ENCODE results near the gene THOC5. TPM values are rescaled to one million over a fixed set of nuclear protein-coding genes. Genes with fewer than 3 reads are reported as not detected.

The THOC5 gene
- polyA plus RNA-seq, 1 donor from 2014 or later, result 33.4 TPM

DNA sequence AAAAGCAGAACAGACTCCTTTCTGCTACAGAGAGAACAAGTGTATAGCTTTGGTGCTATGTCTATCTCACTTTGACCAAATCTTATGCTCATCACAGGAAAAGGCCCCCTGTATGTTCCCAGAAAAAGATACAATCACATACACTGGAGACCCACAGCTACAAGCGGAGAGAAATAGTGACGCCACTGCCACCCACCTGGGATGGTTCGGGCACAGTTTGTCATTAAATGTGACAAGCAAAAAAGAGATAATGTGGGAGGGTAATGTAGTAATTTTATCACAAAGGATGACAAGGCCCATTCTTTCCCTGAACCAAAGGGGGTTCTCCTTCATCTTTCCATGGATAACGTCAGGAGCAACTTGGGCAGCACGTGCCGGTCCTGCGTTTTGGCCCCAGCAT, 32.0 kb downstream of the THOC5 start:
- Histone ChIP-seq H3K27me3 (ENCODE audit: insufficient read depth, low read depth, low read length) (no peaks in the 10 kb centered on the region), H2AFZ (ENCODE audit: low read depth, low read length) (no peak overlapping the region), H3K4me3 (ENCODE audit: low read length) (no peak overlapping the region), H3K9me2 (ENCODE audit: insufficient read depth, low read length) (no peaks in the 10 kb centered on the region), H3K27ac (ENCODE audit: low read length) (no peak overlapping the region), H3K9me3 (ENCODE audit: low read length) (no peaks in the 10 kb centered on the region), H3K36me3 (ENCODE audit: insufficient read depth, low read length) (peaks cover 6% of the 10 kb centered on the region), H3K4me2 (ENCODE audit: low read length) (no peak overlapping the region), H3K79me2 (replicated peaks; ENCODE audit: insufficient read depth, low read length) (no peaks in the 10 kb centered on the region), H3K9ac (ENCODE audit: low read length) (no peak overlapping the region), H3F3A (ENCODE audit: insufficient read depth, low read length, poor library complexity, severe bottlenecking) (no peaks in the 10 kb centered on the region), H4K20me1 (ENCODE audit: insufficient read depth) (no peaks in the 10 kb centered on the region)
- TF ChIP-seq EP300 (conservative IDR thresholded peaks at IDR 0.05; ENCODE audit: poor library complexity, severe bottlenecking) (no peak), MXI1 (conservative IDR thresholded peaks at IDR 0.05; ENCODE audit: poor library complexity, severe bottlenecking) (no peak), CTCF (IDR thresholded peaks at IDR 0.05; ENCODE audit: poor library complexity, severe bottlenecking) (no peak), EZH2 (IDR thresholded peaks at IDR 0.05; ENCODE audit: borderline replicate concordance, insufficient read depth, low read length, poor library complexity, severe bottlenecking) (no peak), SMC3 (conservative IDR thresholded peaks at IDR 0.05; ENCODE audit: poor library complexity) (no peak), TAF1 (IDR thresholded peaks at IDR 0.05; ENCODE audit: low read depth) (no peak), RAD21 (conservative IDR thresholded peaks at IDR 0.05) (no peak), POLR2AphosphoS5 (IDR thresholded peaks at IDR 0.05) (no peak)
- TF ChIP-seq, protein P1, sequence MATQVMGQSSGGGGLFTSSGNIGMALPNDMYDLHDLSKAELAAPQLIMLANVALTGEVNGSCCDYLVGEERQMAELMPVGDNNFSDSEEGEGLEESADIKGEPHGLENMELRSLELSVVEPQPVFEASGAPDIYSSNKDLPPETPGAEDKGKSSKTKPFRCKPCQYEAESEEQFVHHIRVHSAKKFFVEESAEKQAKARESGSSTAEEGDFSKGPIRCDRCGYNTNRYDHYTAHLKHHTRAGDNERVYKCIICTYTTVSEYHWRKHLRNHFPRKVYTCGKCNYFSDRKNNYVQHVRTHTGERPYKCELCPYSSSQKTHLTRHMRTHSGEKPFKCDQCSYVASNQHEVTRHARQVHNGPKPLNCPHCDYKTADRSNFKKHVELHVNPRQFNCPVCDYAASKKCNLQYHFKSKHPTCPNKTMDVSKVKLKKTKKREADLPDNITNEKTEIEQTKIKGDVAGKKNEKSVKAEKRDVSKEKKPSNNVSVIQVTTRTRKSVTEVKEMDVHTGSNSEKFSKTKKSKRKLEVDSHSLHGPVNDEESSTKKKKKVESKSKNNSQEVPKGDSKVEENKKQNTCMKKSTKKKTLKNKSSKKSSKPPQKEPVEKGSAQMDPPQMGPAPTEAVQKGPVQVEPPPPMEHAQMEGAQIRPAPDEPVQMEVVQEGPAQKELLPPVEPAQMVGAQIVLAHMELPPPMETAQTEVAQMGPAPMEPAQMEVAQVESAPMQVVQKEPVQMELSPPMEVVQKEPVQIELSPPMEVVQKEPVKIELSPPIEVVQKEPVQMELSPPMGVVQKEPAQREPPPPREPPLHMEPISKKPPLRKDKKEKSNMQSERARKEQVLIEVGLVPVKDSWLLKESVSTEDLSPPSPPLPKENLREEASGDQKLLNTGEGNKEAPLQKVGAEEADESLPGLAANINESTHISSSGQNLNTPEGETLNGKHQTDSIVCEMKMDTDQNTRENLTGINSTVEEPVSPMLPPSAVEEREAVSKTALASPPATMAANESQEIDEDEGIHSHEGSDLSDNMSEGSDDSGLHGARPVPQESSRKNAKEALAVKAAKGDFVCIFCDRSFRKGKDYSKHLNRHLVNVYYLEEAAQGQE (IDR thresholded peaks at IDR 0.05; ENCODE audit: borderline replicate concordance), result no peak

GRCh38 chr22:29520851-29521250, 32.7 kb downstream of the THOC5 start:
- H3K9ac ChIP-seq (ENCODE audit: low read length), result no peak overlapping the region

GRCh38 chr22:29519996-29520395, 33.6 kb downstream of the THOC5 start:
- no peaks in the 10 kb centered on the region for H3K9me2 ChIP-seq (ENCODE audit: insufficient read depth, low read length)
- no peaks in the 10 kb centered on the region for H3K79me2 ChIP-seq (replicated peaks; ENCODE audit: insufficient read depth, low read length)
- TF ChIP-seq, protein P1 (IDR thresholded peaks at IDR 0.05; ENCODE audit: borderline replicate concordance), result no peak
- TF ChIP-seq EZH2 (IDR thresholded peaks at IDR 0.05; ENCODE audit: borderline replicate concordance, insufficient read depth, low read length, poor library complexity, severe bottlenecking), result no peak
- no peak for TF ChIP-seq RAD21 (conservative IDR thresholded peaks at IDR 0.05)
- no peak for TF ChIP-seq POLR2AphosphoS5 (IDR thresholded peaks at IDR 0.05)
- TF ChIP-seq CTCF (IDR thresholded peaks at IDR 0.05; ENCODE audit: poor library complexity, severe bottlenecking), result no peak
- no peak for TF ChIP-seq MXI1 (conservative IDR thresholded peaks at IDR 0.05; ENCODE audit: poor library complexity, severe bottlenecking)
- TF ChIP-seq TAF1 (IDR thresholded peaks at IDR 0.05; ENCODE audit: low read depth), result no peak
- TF ChIP-seq SMC3 (conservative IDR thresholded peaks at IDR 0.05; ENCODE audit: poor library complexity), result no peak
- no peak for TF ChIP-seq EP300 (conservative IDR thresholded peaks at IDR 0.05; ENCODE audit: poor library complexity, severe bottlenecking)
- peaks cover 6% of the 10 kb centered on the region for H3K36me3 ChIP-seq (ENCODE audit: insufficient read depth, low read length)
- no peaks in the 10 kb centered on the region for H4K20me1 ChIP-seq (ENCODE audit: insufficient read depth)
- no peaks in the 10 kb centered on the region for H3K27me3 ChIP-seq (ENCODE audit: insufficient read depth, low read depth, low read length)
- no peaks in the 10 kb centered on the region for H3F3A ChIP-seq (ENCODE audit: insufficient read depth, low read length, poor library complexity, severe bottlenecking)
- no peak overlapping the region for H3K4me3 ChIP-seq (ENCODE audit: low read length)
- no peak overlapping the region for H2AFZ ChIP-seq (ENCODE audit: low read depth, low read length)
- no peak overlapping the region for H3K9ac ChIP-seq (ENCODE audit: low read length)
- H3K4me2 ChIP-seq (ENCODE audit: low read length), result no peak overlapping the region
- no peak overlapping the region for H3K27ac ChIP-seq (ENCODE audit: low read length)
- H3K9me3 ChIP-seq (ENCODE audit: low read length), result no peaks in the 10 kb centered on the region

More at GRCh38 chr22:29520851-29521250, 32.7 kb downstream of the THOC5 start:
- no peaks in the 10 kb centered on the region for H3F3A ChIP-seq (ENCODE audit: insufficient read depth, low read length, poor library complexity, severe bottlenecking)
- H3K79me2 ChIP-seq (replicated peaks; ENCODE audit: insufficient read depth, low read length), result no peaks in the 10 kb centered on the region
- H3K27me3 ChIP-seq (ENCODE audit: insufficient read depth, low read depth, low read length), result no peaks in the 10 kb centered on the region
- TF ChIP-seq POLR2AphosphoS5 (IDR thresholded peaks at IDR 0.05) (no peak), EP300 (conservative IDR thresholded peaks at IDR 0.05; ENCODE audit: poor library complexity, severe bottlenecking) (no peak)
- H3K36me3 ChIP-seq (ENCODE audit: insufficient read depth, low read length), result peaks cover 6% of the 10 kb centered on the region
- no peak overlapping the region for H3K4me3 ChIP-seq (ENCODE audit: low read length)
- H2AFZ ChIP-seq (ENCODE audit: low read depth, low read length), result no peak overlapping the region
- no peak overlapping the region for H3K4me2 ChIP-seq (ENCODE audit: low read length)
- no peak overlapping the region for H3K27ac ChIP-seq (ENCODE audit: low read length)
- H4K20me1 ChIP-seq (ENCODE audit: insufficient read depth), result no peaks in the 10 kb centered on the region
- no peaks in the 10 kb centered on the region for H3K9me3 ChIP-seq (ENCODE audit: low read length)
- H3K9me2 ChIP-seq (ENCODE audit: insufficient read depth, low read length), result no peaks in the 10 kb centered on the region
